Peyer's patch (tissue), 4 donors: Measurements from ENCODE around the gene SH3BGRL2.

Source experiments
- CTCF ChIP-seq, 6 experiments: fragments of 450-650 bp in 4 of 6; fragments of 200-600 bp in 2 of 6; sonication (generic) in 1 of 6; IDR thresholded peaks; one replicate each; pipeline ENCODE4 v1.5.1; 2017 to 2019; ENCODE audit warnings: antibody characterized with exemption in 6 of 6, mild to moderate bottlenecking in 3 of 6, moderate library complexity in 1 of 6
- POLR2A ChIP-seq, 2 donors: fragments of 450-650 bp; IDR thresholded peaks; one replicate each; pipeline ENCODE4 v1.5.1; 2017; ENCODE audit warnings: antibody characterized with exemption in 2 of 2, mild to moderate bottlenecking in 2 of 2, moderate library complexity in 2 of 2

- TF ChIP-seq CTCF (IDR thresholded peaks at IDR 0.05) (no peak), POLR2A (IDR thresholded peaks at IDR 0.05) (no peak)
Observed at GRCh38 chr6:79614326-79615305, 16.5 kb upstream of the SH3BGRL2 start.
